Measurements from ENCODE around the gene FAM13A.

DNA sequence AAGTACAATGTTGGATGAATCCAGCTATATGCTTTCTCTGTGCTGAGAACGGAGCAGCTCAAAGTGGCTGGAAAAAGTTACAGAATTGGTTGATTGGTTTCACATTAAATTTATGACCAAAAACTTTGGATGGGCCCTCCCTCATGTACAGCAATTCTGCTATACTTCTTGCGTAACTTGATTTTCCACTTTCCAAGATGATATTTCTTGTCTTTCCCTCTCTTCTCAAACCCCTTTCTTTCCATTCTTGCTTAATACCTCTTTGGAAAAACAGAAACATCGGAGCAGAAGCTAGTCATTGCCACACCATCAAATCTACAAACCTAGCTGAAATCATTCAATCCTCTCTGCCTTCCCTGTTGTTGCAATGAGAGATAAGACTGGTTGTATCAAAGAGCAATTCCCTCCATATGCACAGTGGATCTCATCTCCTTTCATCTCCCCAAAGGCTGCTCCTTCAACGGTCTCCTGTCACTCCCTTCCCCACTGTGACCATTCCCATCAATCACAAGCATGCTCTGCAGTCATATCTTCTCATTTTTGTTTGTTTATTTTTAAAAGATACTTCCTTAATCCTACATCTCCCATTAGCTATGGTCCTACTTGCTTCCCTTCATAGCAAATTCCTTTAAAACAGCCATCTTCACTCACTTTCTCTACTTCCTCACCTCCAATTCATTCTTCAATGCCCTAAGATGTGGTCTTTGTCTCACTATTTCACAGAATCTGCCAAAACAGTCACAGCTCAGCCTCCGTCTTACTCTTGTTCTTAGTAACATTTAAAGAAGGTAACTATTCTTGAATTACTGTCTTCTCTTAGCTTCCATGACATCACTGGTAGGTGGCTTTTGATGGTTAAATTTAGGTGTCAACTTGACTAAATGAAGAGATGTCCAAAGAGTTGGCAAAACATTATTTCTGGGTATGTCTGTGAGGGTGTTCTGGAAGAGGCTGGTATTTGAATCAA, 145.5 kb downstream of the FAM13A start:
- TF ChIP-seq, protein P1, sequence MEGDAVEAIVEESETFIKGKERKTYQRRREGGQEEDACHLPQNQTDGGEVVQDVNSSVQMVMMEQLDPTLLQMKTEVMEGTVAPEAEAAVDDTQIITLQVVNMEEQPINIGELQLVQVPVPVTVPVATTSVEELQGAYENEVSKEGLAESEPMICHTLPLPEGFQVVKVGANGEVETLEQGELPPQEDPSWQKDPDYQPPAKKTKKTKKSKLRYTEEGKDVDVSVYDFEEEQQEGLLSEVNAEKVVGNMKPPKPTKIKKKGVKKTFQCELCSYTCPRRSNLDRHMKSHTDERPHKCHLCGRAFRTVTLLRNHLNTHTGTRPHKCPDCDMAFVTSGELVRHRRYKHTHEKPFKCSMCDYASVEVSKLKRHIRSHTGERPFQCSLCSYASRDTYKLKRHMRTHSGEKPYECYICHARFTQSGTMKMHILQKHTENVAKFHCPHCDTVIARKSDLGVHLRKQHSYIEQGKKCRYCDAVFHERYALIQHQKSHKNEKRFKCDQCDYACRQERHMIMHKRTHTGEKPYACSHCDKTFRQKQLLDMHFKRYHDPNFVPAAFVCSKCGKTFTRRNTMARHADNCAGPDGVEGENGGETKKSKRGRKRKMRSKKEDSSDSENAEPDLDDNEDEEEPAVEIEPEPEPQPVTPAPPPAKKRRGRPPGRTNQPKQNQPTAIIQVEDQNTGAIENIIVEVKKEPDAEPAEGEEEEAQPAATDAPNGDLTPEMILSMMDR (IDR thresholded peaks at IDR 0.05): no peak
- no peak for TF ChIP-seq POLR2A (IDR thresholded peaks at IDR 0.05)
